Natural killer cell (primary cell): ENCODE measurements around the gene BAG5. TPM values are rescaled to one million over a fixed set of nuclear protein-coding genes. Genes with fewer than 3 reads are reported as not detected.

Experiments
- ATAC-seq, 3 donors: fragments of 150-1000 bp in 2 of 3; fragments of 200-7000 bp in 1 of 3; cut with Tn5 transposase; 1 replicate in 1 of 3; 2 replicates in 2 of 3; pipeline ENCODE4 v1.10.0; 2021; ENCODE audit warnings: mild to moderate bottlenecking in 2 of 3, moderate library complexity in 2 of 3
- DNase-seq, 2 donors: peaks; one replicate each; pipeline versions ENCODE4 v3.0.0 to v3.0.0-alpha.2; 2013 to 2021; ENCODE audit warnings: mixed read lengths in 1 of 2
- H3K27ac ChIP-seq: one replicate; pipeline ENCODE4 v1.5.1; 2013; ENCODE audit warnings: mild to moderate bottlenecking, low read length
- H3K27me3 ChIP-seq: one replicate; pipeline ENCODE4 v1.6.1; 2013; ENCODE audit warnings: low read length; ENCODE audit not compliant: control insufficient read depth, insufficient read depth
- H3K36me3 ChIP-seq: one replicate; pipeline ENCODE4 v1.6.1; 2013; ENCODE audit warnings: low read length; ENCODE audit not compliant: control insufficient read depth, insufficient read depth
- H3K4me1 ChIP-seq: one replicate; pipeline ENCODE4 v1.6.1; 2013; ENCODE audit warnings: low read length; ENCODE audit not compliant: control insufficient read depth, insufficient read depth
- H3K4me3 ChIP-seq: one replicate; pipeline ENCODE4 v1.5.1; 2013; ENCODE audit warnings: low read length
- H3K9me3 ChIP-seq: one replicate; pipeline ENCODE4 v1.6.1; 2013; ENCODE audit warnings: low read length; ENCODE audit not compliant: control insufficient read depth, insufficient read depth
- H3K27ac Mint-ChIP-seq, 2 donors: one replicate each; pipeline ENCODE4 v1.8.0; 2022; ENCODE audit warnings: mild to moderate bottlenecking in 2 of 2, mixed read lengths in 2 of 2, moderate library complexity in 1 of 2
- H3K27me3 Mint-ChIP-seq, 2 donors: one replicate each; pipeline ENCODE4 v1.8.0; 2022; ENCODE audit warnings: low read depth in 2 of 2, mixed read lengths in 2 of 2
- H3K36me3 Mint-ChIP-seq: one replicate; pipeline ENCODE4 v1.8.0; 2022; ENCODE audit warnings: mixed read lengths
- H3K4me1 Mint-ChIP-seq, 2 donors: one replicate each; pipeline ENCODE4 v1.8.0; 2022; ENCODE audit warnings: mixed read lengths in 2 of 2
- H3K4me3 Mint-ChIP-seq: one replicate; pipeline ENCODE4 v1.8.0; 2022; ENCODE audit warnings: mild to moderate bottlenecking, moderate library complexity, mixed read lengths
- H3K9me3 Mint-ChIP-seq, 2 donors: one replicate each; pipeline ENCODE4 v1.8.0; 2022; ENCODE audit warnings: mixed read lengths in 2 of 2
- CTCF ChIP-seq: fragments of 200-600 bp; IDR thresholded peaks from one replicate; pipeline ENCODE4 v1.8.0; 2022; ENCODE audit warnings: antibody characterized with exemption
- WGBS: methylation state at CpG from one replicate; pipeline ENCODE4 v1.1.7; 2013; ENCODE audit warnings: missing lambda C conversion rate; ENCODE audit not compliant: insufficient coverage; 5-methylcytosine and 5-hydroxymethylcytosine counted together
- intact Hi-C: fragments of 100-400 bp; cut with micrococcal nuclease; formaldehyde crosslinking; loops from one replicate; pipeline ENCODE4 v1.14.2; 2022
- total RNA-seq, 4 donors: library from RNA; stranded (reverse); fragments of 120-200 nt in 1 of 4; gene quantifications; one replicate each; pipeline versions ENCODE4 v1.2.3 to v1.2.4, GENCODE V29; 2013 to 2022

The BAG5 gene
- total RNA-seq, 3 donors from 2014 or later (not counting 1 experiment from before 2014, with no cell fraction given), result 36.1 to 48.0 (median 47.0) TPM

- Histone ChIP-seq H3K4me1 (no peaks in the 10 kb centered on the region), H3K27ac (no peak overlapping the region), H3K36me3 (peaks cover 31% of the 10 kb centered on the region), H3K4me3 (no peak overlapping the region), H3K9me3 (no peaks in the 10 kb centered on the region), H3K27me3 (no peaks in the 10 kb centered on the region)
- ATAC-seq (no peak), DNase-seq (no peak)
- Mint-ChIP-seq H3K9me3 (no peaks in the 10 kb centered on the region), H3K27me3 (no peaks in the 10 kb centered on the region), H3K27ac (no peak overlapping the region), H3K4me3 (no peak overlapping the region), H3K36me3 (peaks cover 8% of the 10 kb centered on the region), H3K4me1 (no peaks in the 10 kb centered on the region)
- TF ChIP-seq CTCF, result no peak
- intact Hi-C loops, result no loop called here
- WGBS, result 96% methylated on average over 5 of the region's 6 CpGs
These were observed 11.6 kb upstream of the BAG5 start for GRCh38 chr14:103574104-103574503.

GRCh38 chr14:103569408-103569807, 7.0 kb upstream of the BAG5 start:
- intact Hi-C loops, result no loop called here
- peaks cover under 1% of the 10 kb centered on the region for H3K36me3 Mint-ChIP-seq
- no peak for DNase-seq

GRCh38 chr14:103568952-103569351, 6.5 kb upstream of the BAG5 start:
- Mint-ChIP-seq H3K4me3 (no peak overlapping the region), H3K36me3 (no peaks in the 10 kb centered on the region), H3K27me3 (no peaks in the 10 kb centered on the region), H3K27ac (no peak overlapping the region), H3K4me1 (peaks cover 4 to 5% of the 10 kb centered on the region in 2 donors), H3K9me3 (no peaks in the 10 kb centered on the region)
- 96% methylated on average over 5 of the region's 8 CpGs for WGBS
- no peak for TF ChIP-seq CTCF
- Histone ChIP-seq H3K9me3 (no peaks in the 10 kb centered on the region), H3K36me3 (peaks cover 3% of the 10 kb centered on the region), H3K4me3 (no peak overlapping the region), H3K27ac (no peak overlapping the region), H3K27me3 (no peaks in the 10 kb centered on the region), H3K4me1 (peaks cover 4% of the 10 kb centered on the region)
- DNase-seq (no peak), ATAC-seq (no peak)
- intact Hi-C loops, result no loop called here

More at GRCh38 chr14:103569408-103569807, 7.0 kb upstream of the BAG5 start:
- Mint-ChIP-seq H3K4me1 (peaks cover 4 to 5% of the 10 kb centered on the region in 2 donors), H3K27me3 (no peaks in the 10 kb centered on the region), H3K4me3 (no peak overlapping the region), H3K9me3 (no peaks in the 10 kb centered on the region), H3K27ac (no peak overlapping the region)
- no peak for TF ChIP-seq CTCF
- no peaks in the 10 kb centered on the region for H3K9me3 ChIP-seq
- WGBS, result 87% methylated on average over 10 of the region's 11 CpGs
- H3K4me1 ChIP-seq, result no peaks in the 10 kb centered on the region
- peaks cover 7% of the 10 kb centered on the region for H3K36me3 ChIP-seq
- no peak overlapping the region for H3K27ac ChIP-seq
- ATAC-seq, result no peak
- H3K27me3 ChIP-seq, result no peaks in the 10 kb centered on the region
- no peak overlapping the region for H3K4me3 ChIP-seq

GRCh38 chr14:103563844-103564505, 1.5 kb upstream of the BAG5 start:
- intact Hi-C loops, result no loop called here
- ATAC-seq (no peak), DNase-seq (no peak)
- Mint-ChIP-seq H3K36me3 (no peaks in the 10 kb centered on the region), H3K27me3 (no peaks in the 10 kb centered on the region), H3K4me1 (peaks cover 40 to 41% of the 10 kb centered on the region in 2 donors), H3K9me3 (no peaks in the 10 kb centered on the region), H3K4me3 (peak overlapping the region; percentile 98), H3K27ac (peak overlapping the region; percentile 80 to 89)
- H3K27ac ChIP-seq, result no peak overlapping the region
- no peaks in the 10 kb centered on the region for H3K27me3 ChIP-seq
- 82% methylated on average over 21 of the region's 21 CpGs for WGBS
- H3K4me3 ChIP-seq, result no peak overlapping the region
- peaks cover 25% of the 10 kb centered on the region for H3K4me1 ChIP-seq
- TF ChIP-seq CTCF, result no peak
- H3K36me3 ChIP-seq, result peaks cover 14% of the 10 kb centered on the region
- H3K9me3 ChIP-seq, result no peaks in the 10 kb centered on the region
